ENCODE measurements around the gene RUNX2.
A peak's percentile ranks its signal among the peaks of the same experiment; 100 is the strongest.

RUNX2 gene

GRCh38 chr6:45415315-45415714 is 87.2 kb downstream of the RUNX2 start:
- Histone ChIP-seq H3K4me3 (ENCODE audit: low read depth, low read length) (no peak overlapping the region), H3K36me3 (ENCODE audit: control insufficient read depth in 2 of 2, insufficient read depth in 1 of 2, low read length in 2 of 2) (no peaks in the 10 kb centered on the region), H3K27ac (ENCODE audit: extremely low read depth, low read depth, low read length) (peak overlapping the region; percentile 8; the same call in 1 of the 2 replicates), H3K4me1 (ENCODE audit: control insufficient read depth, insufficient read depth, low read length) (peaks cover 25% of the 10 kb centered on the region), H3K9me3 (ENCODE audit: control insufficient read depth, insufficient read depth, low read depth, low read length) (no peaks in the 10 kb centered on the region)
- ChIA-PET CTCF (interaction anchor here (0.5 to 1.4 kb wide), 2 partner anchors 42 to 760 kb away, joined by 3 to 4 read pairs; no protein-coding TSS in a partner anchor), POLR2A (no interaction called here)
- TF ChIP-seq ZNF600 (tag by site-specific recombination; IDR thresholded peaks at IDR 0.05) (peak; percentile 84), OSR2 (tag by site-specific recombination; IDR thresholded peaks at IDR 0.05) (peak; percentile 86), ZBTB17 (tag by site-specific recombination; IDR thresholded peaks at IDR 0.05) (peak; percentile 44; the same call in 1 of the 2 replicates), ZFP69B (tag by site-specific recombination; IDR thresholded peaks at IDR 0.05) (no peak), ZIC2 (tag by site-specific recombination; IDR thresholded peaks at IDR 0.05) (peak; percentile 54), ZNF341 (tag by site-specific recombination; IDR thresholded peaks at IDR 0.05; ENCODE audit: low read depth) (peak; percentile 78), ZNF624 (tag by site-specific recombination; IDR thresholded peaks at IDR 0.05) (no peak)

- Histone ChIP-seq H3K4me3 (ENCODE audit: low read depth, low read length) (no peak overlapping the region), H3K4me1 (ENCODE audit: control insufficient read depth, insufficient read depth, low read length) (peaks cover 28% of the 10 kb centered on the region), H3K9me3 (ENCODE audit: control insufficient read depth, insufficient read depth, low read depth, low read length) (no peaks in the 10 kb centered on the region), H3K27ac (ENCODE audit: extremely low read depth, low read depth, low read length) (peak overlapping the region; percentile 8; the same call in 1 of the 2 replicates), H3K36me3 (ENCODE audit: control insufficient read depth in 2 of 2, insufficient read depth in 1 of 2, low read length in 2 of 2) (no peaks in the 10 kb centered on the region)
- ChIA-PET CTCF (interaction anchor here (1.4 kb wide), 1 partner anchor 760 kb away, joined by 4 read pairs; no protein-coding TSS in a partner anchor), POLR2A (no interaction called here)
- TF ChIP-seq ZNF366 (tag by site-specific recombination; conservative IDR thresholded peaks at IDR 0.05) (0 out of 2 replicates have a peak, but pooled peaks have one; percentile 8), ZBTB21 (tag by site-specific recombination; IDR thresholded peaks at IDR 0.05) (no peak)
Observed at GRCh38 chr6:45415788-45416518, 87.8 kb downstream of the RUNX2 start.

GRCh38 chr6:45416700-45417099 is 88.6 kb downstream of the RUNX2 start:
- CTCF ChIA-PET = interaction anchor here (0.7 to 1.7 kb wide), 3 partner anchors 39 to 985 kb away, joined by 3 to 6 read pairs (median 4); partner anchors contain the start of gene SUPT3H
- TF ChIP-seq PRDM1 (tag by site-specific recombination; IDR thresholded peaks at IDR 0.05) (no peak), SP2 (tag by site-specific recombination; IDR thresholded peaks at IDR 0.05) (peak; percentile 20; the same call in 1 of the 2 replicates), ZNF24 (tag by site-specific recombination; IDR thresholded peaks at IDR 0.05) (peak; percentile 87), ZNF677 (tag by site-specific recombination; IDR thresholded peaks at IDR 0.05) (no peak), IKZF3 (tag by site-specific recombination; IDR thresholded peaks at IDR 0.05) (peak; percentile 95), ZNF248 (tag by site-specific recombination; IDR thresholded peaks at IDR 0.05) (no peak), ZNF548 (tag by site-specific recombination; IDR thresholded peaks at IDR 0.05) (no peak), ZNF324 (tag by site-specific recombination; IDR thresholded peaks at IDR 0.05) (no peak), ZNF580 (tag by site-specific recombination; IDR thresholded peaks at IDR 0.05) (peak; percentile 89), ZNF600 (tag by site-specific recombination; IDR thresholded peaks at IDR 0.05) (no peak), ZFP3 (tag by site-specific recombination; IDR thresholded peaks at IDR 0.05; ENCODE audit: low read depth) (no peak), HIC1 (tag by site-specific recombination; IDR thresholded peaks at IDR 0.05) (peak; percentile 81), ZNF16 (tag by site-specific recombination; IDR thresholded peaks at IDR 0.05; ENCODE audit: low read depth) (no peak), ZSCAN5A (tag by site-specific recombination; IDR thresholded peaks at IDR 0.05) (no peak), YY2 (tag by site-specific recombination; IDR thresholded peaks at IDR 0.05) (no peak), ZNF140 (tag by site-specific recombination; IDR thresholded peaks at IDR 0.05) (no peak), ZNF571 (tag by site-specific recombination; IDR thresholded peaks at IDR 0.05) (no peak), ZNF670 (tag by site-specific recombination; IDR thresholded peaks at IDR 0.05; ENCODE audit: low read depth) (no peak), HOXD13 (CRISPR knock-in tag; IDR thresholded peaks at IDR 0.05; ENCODE audit: borderline replicate concordance) (no peak)

More at GRCh38 chr6:45416700-45417099, 88.6 kb downstream of the RUNX2 start:
- Histone ChIP-seq H3K36me3 (ENCODE audit: control insufficient read depth in 2 of 2, insufficient read depth in 1 of 2, low read length in 2 of 2) (no peaks in the 10 kb centered on the region), H3K4me3 (ENCODE audit: low read depth, low read length) (no peak overlapping the region), H3K9me3 (ENCODE audit: control insufficient read depth, insufficient read depth, low read depth, low read length) (no peaks in the 10 kb centered on the region), H3K4me1 (ENCODE audit: control insufficient read depth, insufficient read depth, low read length) (peaks cover 29% of the 10 kb centered on the region), H3K27ac (ENCODE audit: extremely low read depth, low read depth, low read length) (no peak overlapping the region)
- POLR2A ChIA-PET = interaction anchor here (1.2 kb wide), 1 partner anchor 39 kb away, joined by 5 read pairs; the partner anchor contains the start of gene SUPT3H
